ENCODE measurements around the gene FANCG.
A peak's percentile ranks its signal among the peaks of the same experiment; 100 is the strongest.

The FANCG gene

GRCh38 chr9:35057271-35057620 is 22.5 kb downstream of the FANCG start:
- no peak for DNase-seq

GRCh38 chr9:35056571-35057270 is 23.0 kb downstream of the FANCG start:
- DNase-seq, result no peak

DNA sequence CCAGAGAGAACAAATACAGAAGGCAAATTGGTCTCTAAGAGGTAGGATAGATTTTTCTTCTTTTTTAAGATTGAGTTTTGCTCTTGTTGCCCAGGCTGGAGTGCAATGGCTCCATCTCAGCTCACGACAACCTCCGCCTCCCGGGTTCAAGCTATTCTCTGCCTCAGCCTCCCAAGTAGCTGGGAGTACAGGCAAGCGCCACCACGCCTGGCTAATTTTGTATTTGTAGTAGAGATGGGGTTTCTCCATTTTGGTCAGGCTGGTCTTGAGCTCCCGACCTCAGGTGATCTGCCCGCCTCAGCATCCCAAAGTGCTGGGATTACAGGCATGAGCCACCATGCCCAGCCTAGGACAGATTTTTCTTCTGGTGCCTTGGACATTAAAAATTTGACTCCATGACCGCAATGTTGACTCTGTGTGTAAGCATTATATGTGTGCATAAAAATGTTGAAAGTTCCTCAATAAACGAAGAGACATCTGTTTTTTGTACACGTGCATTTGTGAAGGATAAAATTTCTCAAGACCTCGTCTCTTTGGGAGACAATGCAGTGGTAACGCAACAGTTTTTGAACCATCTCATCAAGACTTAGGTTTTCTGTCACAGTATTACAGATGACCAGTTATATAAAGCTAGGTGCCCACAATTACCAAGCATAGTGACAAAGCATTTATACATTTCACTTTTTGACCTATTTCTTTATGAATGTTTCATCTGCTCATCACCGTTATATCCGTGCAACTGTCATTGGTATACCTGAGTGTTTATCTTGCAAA is 24.7 kb downstream of the FANCG start:
- DNase-seq, result no peak

GRCh38 chr9:35054185-35054835 is 25.4 kb downstream of the FANCG start:
- no peak for DNase-seq

- peak; percentile 30 for DNase-seq
Measured at GRCh38 chr9:35051069-35051967, 28.4 kb downstream of the FANCG start.

- DNase-seq, result no peak
Measured at GRCh38 chr9:35048511-35048910, 31.2 kb downstream of the FANCG start.

DNA sequence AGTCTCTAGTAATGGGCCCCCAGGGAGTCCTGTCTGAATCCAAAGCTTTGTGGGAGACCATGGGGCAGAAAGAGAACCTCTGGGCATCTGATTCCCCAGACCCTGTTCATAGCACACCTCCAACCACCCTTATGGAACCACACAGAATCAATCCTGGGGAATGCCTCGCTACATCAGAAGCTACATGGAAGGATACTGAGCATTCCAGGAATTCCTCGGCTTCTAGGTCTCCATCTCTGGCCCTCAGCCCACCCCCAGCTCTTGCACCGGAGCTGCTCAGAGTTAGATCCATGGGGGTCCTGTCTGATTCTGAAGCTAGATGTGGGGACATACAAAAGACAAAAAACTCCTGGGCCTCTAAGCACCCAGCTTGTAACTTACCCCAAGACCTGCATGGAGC is 35.7 kb downstream of the FANCG start:
- DNase-seq, result no peak

GRCh38 chr9:35042891-35043545 is 36.7 kb downstream of the FANCG start:
- no peak for DNase-seq

- no peak for DNase-seq
Measured at GRCh38 chr9:35042081-35042604, 37.6 kb downstream of the FANCG start.

GRCh38 chr9:35035851-35036701 is 43.7 kb downstream of the FANCG start:
- DNase-seq, result no peak

GRCh38 chr9:35033101-35033500 is 46.6 kb downstream of the FANCG start:
- no peak for DNase-seq

- DNase-seq, result no peak
Measured at GRCh38 chr9:35029852-35030251, 49.9 kb downstream of the FANCG start.

DNA sequence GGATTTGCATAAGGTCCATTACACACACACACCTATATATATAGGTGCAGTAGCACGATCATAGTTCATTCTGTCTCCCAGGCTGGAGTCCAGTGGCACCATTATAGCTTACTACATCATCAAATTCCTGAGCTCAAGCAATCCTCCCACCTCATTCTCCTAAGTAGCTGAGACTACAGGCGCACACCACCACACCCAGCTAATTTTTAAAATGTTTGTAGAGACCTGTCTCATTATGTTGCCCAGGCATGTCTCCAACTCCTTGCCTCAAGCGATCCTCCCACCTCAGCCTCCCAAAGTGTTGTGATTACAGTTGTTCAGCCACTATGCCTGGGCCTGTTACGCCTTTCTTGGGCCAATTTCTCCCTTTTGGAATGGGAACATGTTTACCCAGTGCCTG is 50.5 kb downstream of the FANCG start:
- DNase-seq, result no peak

DNA sequence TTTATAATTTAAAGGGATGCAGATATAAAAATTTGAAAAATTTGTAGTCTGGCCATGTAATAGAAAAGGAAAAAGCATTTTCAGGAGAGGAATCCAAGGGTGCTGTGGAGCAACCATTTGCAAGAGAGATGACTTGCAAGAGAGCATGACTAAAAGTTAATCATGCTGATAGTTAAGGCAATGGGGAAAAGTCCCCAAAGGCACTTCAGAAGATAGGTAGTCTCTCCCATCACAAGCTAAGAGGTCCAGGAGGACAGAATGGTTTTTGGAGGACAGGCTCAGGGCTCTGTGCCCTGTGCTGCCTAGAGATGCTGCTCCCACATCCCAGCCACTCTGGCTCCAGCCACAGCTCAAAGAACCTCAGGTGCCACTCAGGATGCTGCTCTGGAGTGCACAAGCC is 51.4 kb downstream of the FANCG start:
- no peak for DNase-seq

- DNase-seq, result no peak
Measured at GRCh38 chr9:35027860-35028259, 51.9 kb downstream of the FANCG start.

- no peak for DNase-seq
Measured at GRCh38 chr9:35027374-35027773, 52.4 kb downstream of the FANCG start.

DNA sequence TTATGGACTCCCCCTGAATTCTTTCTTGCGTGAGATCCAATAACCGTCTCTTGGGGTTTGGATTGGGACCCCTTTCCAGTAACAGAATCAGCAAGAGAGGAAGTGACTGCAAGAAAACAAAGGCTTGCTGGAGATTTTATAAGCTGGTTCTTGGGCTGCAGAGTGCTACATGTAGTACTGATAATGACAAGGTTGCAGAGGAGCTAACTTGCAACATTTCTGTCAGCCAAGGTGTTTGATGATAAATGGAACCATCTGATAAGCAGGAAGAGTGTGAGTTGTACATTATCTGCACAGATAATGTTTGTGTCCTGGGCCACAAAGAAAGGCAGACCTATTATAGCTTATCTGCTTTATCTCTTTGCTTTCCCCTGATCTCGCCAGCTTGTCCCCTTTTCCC is 53.1 kb downstream of the FANCG start:
- DNase-seq, result no peak
